HUES48 (cell line): ENCODE data around the gene RPS23.

Experiments used
- H3K27ac ChIP-seq: one replicate; pipeline ENCODE4 v1.7.0; 2013; ENCODE audit warnings: low read depth, low read length, inconsistent platforms
- H3K27me3 ChIP-seq: 2 replicates; pipeline ENCODE4 v1.6.1; 2013; ENCODE audit warnings: mild to moderate bottlenecking, low read length; ENCODE audit not compliant: control insufficient read depth, insufficient read depth
- H3K36me3 ChIP-seq: 2 replicates; pipeline ENCODE4 v1.6.1; 2013; ENCODE audit warnings: low read length; ENCODE audit not compliant: control insufficient read depth, insufficient read depth
- H3K4me1 ChIP-seq: 2 replicates; pipeline ENCODE4 v1.6.1; 2013; ENCODE audit warnings: mild to moderate bottlenecking, low read length; ENCODE audit not compliant: control insufficient read depth, insufficient read depth
- H3K4me3 ChIP-seq: 2 replicates; pipeline ENCODE4 v1.5.1; 2013; ENCODE audit warnings: mild to moderate bottlenecking, low read depth, low read length
- H3K9ac ChIP-seq: 2 replicates; pipeline ENCODE4 v1.6.1; 2013; ENCODE audit warnings: mild to moderate bottlenecking, low read depth, low read length, moderate library complexity
- H3K9me3 ChIP-seq: 2 replicates; pipeline ENCODE4 v1.6.1; 2013; ENCODE audit warnings: low read length; ENCODE audit not compliant: control insufficient read depth, insufficient read depth

RPS23 gene

DNA sequence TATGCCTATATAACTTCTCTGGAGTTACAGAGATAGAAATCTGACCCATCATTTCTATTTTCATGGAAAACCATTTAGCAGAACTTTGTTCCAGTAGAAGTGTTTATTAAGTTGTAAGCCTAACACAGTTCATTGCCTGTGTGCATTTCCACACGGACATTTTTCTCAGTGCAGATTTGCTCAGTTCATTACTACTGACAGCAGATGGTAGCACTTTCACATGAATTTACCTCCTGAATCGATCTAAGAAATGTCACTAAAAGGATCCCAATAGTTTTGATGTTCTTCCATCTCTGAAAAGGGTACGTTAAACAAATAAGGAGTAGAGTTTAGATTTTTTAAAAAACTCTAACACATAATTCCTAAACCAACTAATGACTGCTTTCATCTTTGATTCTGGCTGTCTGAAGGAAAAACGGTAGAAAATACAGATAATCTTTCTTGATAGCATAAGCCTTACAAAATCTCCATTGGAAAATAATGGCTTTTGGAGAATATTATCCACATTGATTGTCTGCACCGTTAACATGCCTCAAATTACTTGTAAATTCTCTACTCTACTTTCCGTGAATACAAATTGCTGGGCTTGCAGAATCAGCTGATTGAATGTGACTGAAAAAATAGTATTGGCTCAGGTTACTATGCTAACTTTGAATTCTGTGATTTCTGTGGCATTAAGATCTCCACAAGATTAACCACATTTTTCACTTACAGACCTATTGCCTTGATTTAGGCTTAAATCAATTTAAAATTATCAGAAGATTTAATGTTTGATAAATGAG is 33.1 kb downstream of the RPS23 start:
- Histone ChIP-seq H3K9me3 (no peaks in the 10 kb centered on the region), H3K27me3 (no peaks in the 10 kb centered on the region), H3K36me3 (no peaks in the 10 kb centered on the region), H3K9ac (no peak overlapping the region), H3K4me3 (no peak overlapping the region), H3K27ac (no peak overlapping the region), H3K4me1 (no peaks in the 10 kb centered on the region; the same call in 1 of the 2 replicates)

DNA sequence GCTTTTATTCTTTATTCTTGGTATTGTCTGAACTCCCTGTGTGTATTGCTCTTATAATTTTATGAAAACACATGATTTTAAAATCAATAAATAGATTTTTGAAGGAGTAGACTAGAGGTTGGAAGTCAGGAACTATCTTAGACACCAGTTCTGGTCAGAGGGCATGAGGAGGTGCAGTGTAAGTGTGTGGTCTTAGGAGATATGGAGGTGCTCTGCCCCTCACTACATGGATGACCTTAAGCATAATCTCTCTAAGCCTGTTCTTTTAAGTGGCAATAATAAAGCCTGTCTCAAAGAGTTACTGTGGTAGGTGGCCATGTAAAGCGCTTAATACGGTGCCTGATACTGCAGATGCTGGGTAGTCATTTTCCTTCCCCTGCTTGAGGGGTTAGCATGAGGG is 34.0 kb downstream of the RPS23 start:
- H3K36me3 ChIP-seq, result no peaks in the 10 kb centered on the region
- H3K4me1 ChIP-seq, result no peaks in the 10 kb centered on the region; the same call in 1 of the 2 replicates
- H3K27ac ChIP-seq, result no peak overlapping the region
- H3K4me3 ChIP-seq, result no peak overlapping the region
- H3K9me3 ChIP-seq, result no peaks in the 10 kb centered on the region
- H3K27me3 ChIP-seq, result no peaks in the 10 kb centered on the region
- H3K9ac ChIP-seq, result no peak overlapping the region

DNA sequence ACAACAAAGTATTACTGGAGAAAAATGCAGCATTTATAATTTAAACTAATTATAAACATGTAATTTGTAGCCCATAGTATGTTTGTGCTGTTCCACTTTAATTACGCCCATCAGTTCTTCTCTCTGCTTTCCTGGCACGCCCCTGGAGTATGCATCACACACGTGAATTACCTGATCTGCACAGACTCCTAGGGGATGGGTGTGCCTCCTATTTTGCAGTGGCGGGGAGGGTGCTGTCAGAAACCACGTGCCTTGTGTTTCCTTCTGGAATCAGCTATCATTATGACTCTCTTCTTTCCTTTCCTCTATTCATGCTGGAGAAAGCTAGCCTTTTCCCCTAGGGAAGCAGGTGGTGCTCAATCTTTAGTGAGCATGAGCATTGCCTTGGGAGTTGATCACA is 43.3 kb downstream of the RPS23 start:
- no peaks in the 10 kb centered on the region for H3K36me3 ChIP-seq
- no peaks in the 10 kb centered on the region for H3K27me3 ChIP-seq

GRCh38 chr5:82225525-82226172 is 52.5 kb downstream of the RPS23 start:
- peaks cover 20% of the 10 kb centered on the region for H3K4me1 ChIP-seq
- H3K9me3 ChIP-seq, result no peaks in the 10 kb centered on the region
- no peak overlapping the region for H3K27ac ChIP-seq
- H3K36me3 ChIP-seq, result no peaks in the 10 kb centered on the region
- no peak overlapping the region for H3K4me3 ChIP-seq
- H3K9ac ChIP-seq, result no peak overlapping the region
- H3K27me3 ChIP-seq, result no peaks in the 10 kb centered on the region

More for the DNA sequence above, 43.3 kb downstream of the RPS23 start:
- no peak overlapping the region for H3K9ac ChIP-seq
- no peak overlapping the region for H3K4me3 ChIP-seq
- no peak overlapping the region for H3K27ac ChIP-seq
- no peaks in the 10 kb centered on the region for H3K4me1 ChIP-seq
- no peaks in the 10 kb centered on the region for H3K9me3 ChIP-seq
